Body of pancreas (tissue), 4 donors: ENCODE measurements around the gene KRT73.

ENCODE experiments used
- POLR2A ChIP-seq, 3 donors: fragments of 450-650 bp; IDR thresholded peaks; one replicate each; pipeline ENCODE4 v1.6.1; 2016; ENCODE audit warnings: antibody characterized with exemption in 3 of 3, mild to moderate bottlenecking in 2 of 3
- TF ChIP-seq, protein P1 (sequence below), 7 experiments: fragments of 450-650 bp in 4 of 7; fragments of 200-600 bp in 3 of 7; sonication (generic) in 3 of 7; IDR thresholded peaks; one replicate each; pipeline ENCODE4 v1.5.1; 2016 to 2019; ENCODE audit warnings: antibody characterized with exemption in 7 of 7

DNA sequence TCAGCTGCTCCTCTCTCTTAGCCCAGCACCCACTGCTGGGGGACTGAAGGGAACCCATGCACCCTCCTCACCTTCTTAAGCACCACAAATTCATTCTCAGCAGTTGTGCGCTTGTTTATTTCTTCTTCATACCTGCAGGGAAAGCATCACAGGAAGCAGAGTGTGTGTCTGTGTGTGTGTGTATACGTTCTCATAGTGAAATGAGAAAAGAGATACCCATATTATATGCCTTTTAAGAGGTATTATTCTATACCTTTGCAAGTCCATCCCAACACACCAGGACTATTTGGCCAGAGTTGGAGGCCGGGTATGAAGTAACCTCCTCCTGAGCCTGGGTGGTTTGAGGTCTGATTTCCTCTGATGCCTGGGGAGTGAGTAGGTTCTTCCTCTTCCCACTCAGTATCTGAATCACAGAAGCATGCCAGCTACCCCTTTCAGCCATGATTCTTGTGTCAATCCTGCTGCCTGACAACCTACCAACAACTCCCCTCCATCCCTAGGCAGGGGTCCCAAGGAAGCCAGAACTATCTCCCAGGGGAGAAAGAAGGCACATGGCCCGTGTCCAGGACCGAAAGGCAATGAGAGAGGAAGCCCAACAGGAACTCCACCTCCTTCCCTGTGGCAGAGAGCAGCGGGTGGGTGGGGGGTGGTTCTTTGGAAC lies 3.0 kb downstream of the KRT73 start:
- TF ChIP-seq, protein P1, sequence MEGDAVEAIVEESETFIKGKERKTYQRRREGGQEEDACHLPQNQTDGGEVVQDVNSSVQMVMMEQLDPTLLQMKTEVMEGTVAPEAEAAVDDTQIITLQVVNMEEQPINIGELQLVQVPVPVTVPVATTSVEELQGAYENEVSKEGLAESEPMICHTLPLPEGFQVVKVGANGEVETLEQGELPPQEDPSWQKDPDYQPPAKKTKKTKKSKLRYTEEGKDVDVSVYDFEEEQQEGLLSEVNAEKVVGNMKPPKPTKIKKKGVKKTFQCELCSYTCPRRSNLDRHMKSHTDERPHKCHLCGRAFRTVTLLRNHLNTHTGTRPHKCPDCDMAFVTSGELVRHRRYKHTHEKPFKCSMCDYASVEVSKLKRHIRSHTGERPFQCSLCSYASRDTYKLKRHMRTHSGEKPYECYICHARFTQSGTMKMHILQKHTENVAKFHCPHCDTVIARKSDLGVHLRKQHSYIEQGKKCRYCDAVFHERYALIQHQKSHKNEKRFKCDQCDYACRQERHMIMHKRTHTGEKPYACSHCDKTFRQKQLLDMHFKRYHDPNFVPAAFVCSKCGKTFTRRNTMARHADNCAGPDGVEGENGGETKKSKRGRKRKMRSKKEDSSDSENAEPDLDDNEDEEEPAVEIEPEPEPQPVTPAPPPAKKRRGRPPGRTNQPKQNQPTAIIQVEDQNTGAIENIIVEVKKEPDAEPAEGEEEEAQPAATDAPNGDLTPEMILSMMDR (IDR thresholded peaks at IDR 0.05): no peak
- TF ChIP-seq POLR2A (IDR thresholded peaks at IDR 0.05): no peak
